ENCODE results near the gene PCSK6.

GRCh38 chr15:101327147-101327740 is 162.3 kb downstream of the PCSK6 start:
- TF ChIP-seq CTCF (IDR thresholded peaks at IDR 0.05; ENCODE audit: low read depth, low read length, poor library complexity, severe bottlenecking): no peak
- no peak for TF ChIP-seq EZH2phosphoT487 (IDR thresholded peaks at IDR 0.05; ENCODE audit: borderline replicate concordance, low read length)
